K562 (cell line): ENCODE measurements around the gene KCNH3. TPM values are rescaled to one million over a fixed set of nuclear protein-coding genes. Genes with fewer than 3 reads are reported as not detected.

ENCODE experiments used
- ATAC-seq: fragments of 200-7000 bp; cut with Tn5 transposase; 3 replicates; pipeline ENCODE4 v1.9.1; 2020; ENCODE audit warnings: moderate library complexity
- BruUV-seq: library from RNA; stranded (reverse); fragments of 400-500 nt; replicated peaks from 2 replicates; lab custom pipeline; 2021; lab: Mats Ljungman, UMichigan
- CTCF ChIA-PET: fragments of 300-600 bp; formaldehyde crosslinking; extraction: SDS; loops from one replicate; lab custom pipeline; 2021; ENCODE audit warnings: low intra/inter-chr PET ratio; lab: Yijun Ruan, JAX
- POLR2A ChIA-PET: fragments of 300-600, 350-650 bp; sonication (Branson Sonifier 250); formaldehyde crosslinking; extraction: SDS; loops from one replicate; lab custom pipeline; 2021; ENCODE audit warnings: antibody characterized with exemption, inconsistent platforms; lab: Yijun Ruan, JAX
- DNase-seq, 4 experiments: peaks; one replicate each; pipeline versions ENCODE4 v3.0.0 to v3.0.0-alpha.2; 2011 to 2018; ENCODE audit warnings: low spot score in 3 of 4, mixed read lengths in 3 of 4; ENCODE audit errors: extremely low read depth in 1 of 4
- FAIRE-seq: peaks from 2 replicates; lab custom pipeline; 2011; peaks lifted over from hg19 to GRCh38; lab: Jason Lieb, UNC
- H2AFZ ChIP-seq: 2 replicates; pipeline ENCODE4 v1.6.0; 2011; ENCODE audit warnings: low read depth, low read length, control low read depth, inconsistent platforms
- H3K27ac ChIP-seq: fragments of 200-600 bp; 3 replicates; pipeline ENCODE4 v1.8.0; 2011; ENCODE audit warnings: low read depth, mild to moderate bottlenecking, control low read depth, inconsistent platforms, low read length, moderate library complexity, mixed read lengths; ENCODE audit errors: extremely low read depth
- H3K27me3 ChIP-seq, 2 experiments: fragments of 300-600 bp in 1 of 2; 2 replicates in 1 of 2; 3 replicates in 1 of 2; pipeline versions ENCODE4 v1.6.0 to v1.8.0; 2011; ENCODE audit warnings: inconsistent platforms in 2 of 2, low read length in 2 of 2, mild to moderate bottlenecking in 1 of 2, mixed read lengths in 1 of 2, moderate library complexity in 1 of 2; ENCODE audit not compliant: control insufficient read depth in 2 of 2, insufficient read depth in 2 of 2
- H3K36me3 ChIP-seq: fragments of 300-600 bp; 3 replicates; pipeline ENCODE4 v1.8.0; 2011; ENCODE audit warnings: mild to moderate bottlenecking, low read length, inconsistent platforms; ENCODE audit not compliant: control insufficient read depth, insufficient read depth
- H3K4me1 ChIP-seq, 2 experiments: fragments of 200-600 bp in 1 of 2; replicated peaks in 1 of 2; 2 replicates in 1 of 2; 3 replicates in 1 of 2; pipeline versions ENCODE4 v1.5.1 to v1.8.0; 2011; ENCODE audit warnings: inconsistent platforms in 2 of 2, low read length in 2 of 2, mild to moderate bottlenecking in 1 of 2, mixed read lengths in 1 of 2, moderate library complexity in 1 of 2; ENCODE audit not compliant: control insufficient read depth in 2 of 2, insufficient read depth in 2 of 2
- H3K4me2 ChIP-seq: 2 replicates; pipeline ENCODE4 v1.6.1; 2011; ENCODE audit warnings: low read length, control low read depth, inconsistent platforms, mixed read lengths; ENCODE audit not compliant: insufficient read depth
- H3K4me3 ChIP-seq: fragments of 200-600 bp; sonication (generic), shearing (Covaris generic); 2 replicates; pipeline ENCODE4 v1.5.1; 2016; ENCODE audit warnings: control low read depth, inconsistent platforms
- H3K79me2 ChIP-seq: fragments of 200-600 bp; 3 replicates; pipeline ENCODE4 v1.8.0; 2011; ENCODE audit warnings: low read length, inconsistent platforms; ENCODE audit not compliant: control insufficient read depth, insufficient read depth
- H3K9ac ChIP-seq, 2 experiments: 2 replicates each; pipeline versions ENCODE4 v1.6.0 to v1.6.1; 2011; ENCODE audit warnings: low read depth in 2 of 2, low read length in 2 of 2, control low read depth in 1 of 2, inconsistent platforms in 1 of 2, mild to moderate bottlenecking in 1 of 2, mixed read lengths in 1 of 2; ENCODE audit not compliant: insufficient read depth in 1 of 2
- H3K9me1 ChIP-seq: one replicate; pipeline ENCODE4 v1.6.0; 2011; ENCODE audit warnings: inconsistent platforms, mild to moderate bottlenecking, low read length, moderate library complexity; ENCODE audit not compliant: control insufficient read depth, insufficient read depth
- H3K9me3 ChIP-seq: replicated peaks from 2 replicates; pipeline ENCODE4 v1.5.1; 2011; ENCODE audit warnings: low read depth, low read length, inconsistent platforms; ENCODE audit not compliant: control insufficient read depth, insufficient read depth
- H4K20me1 ChIP-seq: replicated peaks from 2 replicates; pipeline ENCODE4 v1.6.1; 2011; ENCODE audit warnings: low read length, inconsistent platforms, mixed read lengths; ENCODE audit not compliant: control insufficient read depth, insufficient read depth
- ARID3A ChIP-seq: IDR thresholded peaks from 2 replicates; pipeline ENCODE4 v1.6.1; 2012; ENCODE audit warnings: low read depth, low read length, improper control_type of control experiment, borderline replicate concordance
- CREM ChIP-seq: IDR thresholded peaks from 2 replicates; pipeline ENCODE4 v1.6.1; 2014; ENCODE audit warnings: antibody characterized with exemption, low read depth
- ILF3 ChIP-seq: fragments of 450-650 bp; IDR thresholded peaks from 2 replicates; pipeline ENCODE4 v1.6.1; 2018; ENCODE audit warnings: antibody characterized with exemption, mild to moderate bottlenecking, moderate library complexity, borderline replicate concordance
- MAFG ChIP-seq: fragments of 450-650 bp; conservative IDR thresholded peaks from 2 replicates; pipeline ENCODE4 v1.6.1; 2016; ENCODE audit warnings: missing genetic modification characterization, missing compliant biosample characterization
- NRF1 ChIP-seq, 2 experiments: fragments of 450-650 bp; IDR thresholded peaks in 1 of 2; conservative IDR thresholded peaks in 1 of 2; 2 replicates each; pipeline ENCODE4 v1.6.1; 2014; ENCODE audit warnings: mild to moderate bottlenecking in 2 of 2
- SP1 ChIP-seq: sonication (generic); formaldehyde crosslinking; IDR thresholded peaks from 2 replicates; pipeline ENCODE4 v1.8.1; 2022; ENCODE audit warnings: mild to moderate bottlenecking, missing genetic modification reagents
- TOE1 ChIP-seq, 2 experiments: fragments of 450-650 bp in 1 of 2; sonication (generic) in 1 of 2; formaldehyde crosslinking in 1 of 2; IDR thresholded peaks; 2 replicates each; pipeline versions ENCODE4 v1.7.1 to v1.8.0; 2016 to 2022; ENCODE audit warnings: borderline replicate concordance in 2 of 2, mild to moderate bottlenecking in 2 of 2, antibody characterized with exemption in 1 of 2, inconsistent platforms in 1 of 2, low read depth in 1 of 2, missing genetic modification reagents in 1 of 2, moderate library complexity in 1 of 2
- TSHZ1 ChIP-seq: fragments of 250-450 bp; sonication (Bioruptor Pico); IDR thresholded peaks from 2 replicates; pipeline ENCODE4 v1.4.0; 2020; ENCODE audit warnings: mild to moderate bottlenecking, moderate library complexity
- ZBTB49 ChIP-seq: sonication (generic); formaldehyde crosslinking; IDR thresholded peaks from 2 replicates; pipeline ENCODE4 v1.8.0; 2022; ENCODE audit warnings: missing genetic modification reagents, mild to moderate bottlenecking, borderline replicate concordance
- ZC3H11A ChIP-seq: IDR thresholded peaks from 2 replicates; pipeline ENCODE4 v1.6.1; 2012; ENCODE audit warnings: low read depth, low read length, improper control_type of control experiment
- ZKSCAN1 ChIP-seq: fragments of 150-350 bp; IDR thresholded peaks from 2 replicates; pipeline ENCODE4 v1.6.1; 2016; ENCODE audit warnings: low read depth, low read length
- ZNF175 ChIP-seq: fragments of 200-800 bp; sonication (Bioruptor generic); IDR thresholded peaks from 2 replicates; pipeline ENCODE4 v1.6.1; 2016; ENCODE audit warnings: low read depth, mild to moderate bottlenecking, missing genetic modification characterization, missing compliant biosample characterization
- WGBS: fragments of 100-300 bp; shearing (Covaris generic); methylation state at CpG from one replicate; pipeline ENCODE4 v1.1.6; 2016; ENCODE audit warnings: low coverage, mixed read lengths; ENCODE audit not compliant: insufficient coverage; ENCODE audit errors: missing lambda C conversion rate; 5-methylcytosine and 5-hydroxymethylcytosine counted together
- in situ Hi-C: fragments of 300-500 bp; cut with MboI; formaldehyde crosslinking; loops from 4 replicates; pipeline ENCODE4 v1.15.0; 2018; ENCODE audit warnings: inconsistent platforms, mixed read lengths
- intact Hi-C: fragments of 100-400 bp; cut with micrococcal nuclease; formaldehyde crosslinking; loops from 2 replicates; pipeline ENCODE4 v1.14.2; 2022
- polyA plus RNA-seq, 8 experiments: library from polyadenylated mRNA; depleted of rRNA in 4 of 8; stranded (reverse) in 5 of 8; unstranded in 3 of 8; fragments of >200 nt; fragmentation: Nextera tagmentation in 2 of 8; fragmentation: Illumina TruSeq in 1 of 8; extraction: Ambion mirVana in 2 of 8; extraction: Trizol in 1 of 8; gene quantifications; 2 replicates each; pipeline versions ENCODE4 v1.2.1 to v1.2.3, GENCODE V29; 2011 to 2014; ENCODE audit warnings: inconsistent platforms in 1 of 8, missing spikeins in 1 of 8
- total RNA-seq, 7 experiments: library from RNA; depleted of rRNA in 6 of 7; stranded (reverse); fragments of >200 nt in 6 of 7; fragmentation: Illumina TruSeq in 2 of 7; extraction: Trizol in 2 of 7; gene quantifications; 2 replicates each; pipeline versions ENCODE4 v1.2.1 to v1.2.3, GENCODE V29; 2011 to 2021; ENCODE audit warnings: low replicate concordance in 1 of 7

KCNH3 gene
- total and polyA plus RNA-seq, 9 of the 15 experiments (the other 6 are each of a cell fraction or from before 2014, with no cell fraction given), result 0.01 to 0.09 TPM; not detected in 7

GRCh38 chr12:49519574-49519936, 19.3 kb upstream of the KCNH3 start:
- 75% methylated on average over 3 of the region's 5 CpGs for WGBS
- DNase-seq, result no peak
- no peak for TF ChIP-seq TSHZ1 (CRISPR knock-in tag)
- no peak for TF ChIP-seq ZNF175 (CRISPR knock-in tag)
- no peak for TF ChIP-seq ILF3
- no peak for TF ChIP-seq CREM
- TF ChIP-seq MAFG (tag), result no peak
- no peak for TF ChIP-seq ZBTB49 (CRISPR knock-in tag)
- TF ChIP-seq SP1, result no peak
- no peak for TF ChIP-seq ARID3A
- TF ChIP-seq TOE1 (IDR thresholded peaks at IDR 0.05; ENCODE audit: borderline replicate concordance), result no peak
- no peak for TF ChIP-seq TOE1 (CRISPR knock-in tag; IDR thresholded peaks at IDR 0.05; ENCODE audit: borderline replicate concordance, low read depth)
- no peak for TF ChIP-seq ZKSCAN1
- TF ChIP-seq NRF1 (conservative IDR thresholded peaks at IDR 0.05 in 1 of 2, IDR thresholded peaks at IDR 0.05 in 1 of 2), result no peak
- TF ChIP-seq ZC3H11A, result no peak

More at GRCh38 chr12:49519574-49519936, 19.3 kb upstream of the KCNH3 start:
- H4K20me1 ChIP-seq, result no peaks in the 10 kb centered on the region
- H2AFZ ChIP-seq, result no peak overlapping the region
- FAIRE-seq, result no peak
- H3K27me3 ChIP-seq, result no peaks in the 10 kb centered on the region
- no peak overlapping the region for H3K9ac ChIP-seq
- ATAC-seq, result no peak
- intact Hi-C loops (no loop called here), in situ Hi-C loops (loop anchor here (5.0 kb wide), 1 partner anchor 157 kb away; no protein-coding TSS in a partner anchor)
- no peak overlapping the region for H3K4me2 ChIP-seq
- H3K4me1 ChIP-seq, result no peaks in the 10 kb centered on the region
- no peaks in the 10 kb centered on the region for H3K79me2 ChIP-seq
- no peak overlapping the region for H3K4me3 ChIP-seq
- no peaks in the 10 kb centered on the region for H3K9me3 ChIP-seq
- BruUV-seq, result no TSS peak
- ChIA-PET CTCF (no interaction called here), POLR2A (no interaction called here)
- H3K27ac ChIP-seq, result no peak overlapping the region
- H3K9me1 ChIP-seq, result no peaks in the 10 kb centered on the region
- H3K36me3 ChIP-seq, result peaks cover 13% of the 10 kb centered on the region; the same call in 2 of the 3 replicates
